ENCODE results near the gene LRFN4.

The LRFN4 gene

DNA sequence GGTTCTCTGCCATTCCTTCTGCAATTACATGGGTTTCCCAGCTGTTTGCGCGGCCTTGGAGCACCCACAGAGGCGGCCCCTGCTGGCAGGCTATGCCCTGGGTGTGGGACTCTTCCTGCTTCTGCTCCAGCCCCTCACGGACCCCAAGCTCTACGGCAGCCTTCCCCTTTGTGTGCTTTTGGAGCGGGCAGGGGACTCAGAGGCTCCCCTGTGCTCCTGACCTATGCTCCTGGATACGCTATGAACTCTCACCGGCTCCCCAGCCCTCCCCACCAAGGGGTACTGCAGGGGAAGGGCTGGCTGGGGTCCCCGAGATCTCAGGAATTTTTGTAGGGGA is 11.0 kb upstream of the LRFN4 start:
- no peak for DNase-seq

DNA sequence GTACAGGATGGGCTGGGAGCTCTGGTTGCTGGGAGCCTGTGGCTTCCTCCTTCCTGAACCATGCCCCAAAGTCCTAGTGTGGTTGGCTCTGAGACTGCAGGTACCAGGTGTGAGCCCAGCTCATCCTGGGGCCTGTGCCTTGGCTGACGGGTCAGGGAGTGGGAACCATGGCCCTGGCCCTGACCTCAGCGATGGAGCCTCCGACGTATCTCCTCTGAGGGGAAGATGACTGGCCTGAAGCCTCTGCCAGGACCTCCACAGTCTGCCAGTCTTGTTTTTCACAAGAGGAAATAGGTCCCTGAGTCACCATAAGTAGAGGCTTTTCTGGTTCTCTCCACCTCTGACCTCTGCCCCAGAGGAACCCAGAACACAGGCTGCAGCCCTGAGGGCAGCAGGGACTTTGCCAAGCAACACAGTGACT is 10.2 kb upstream of the LRFN4 start:
- no peak for DNase-seq

DNA sequence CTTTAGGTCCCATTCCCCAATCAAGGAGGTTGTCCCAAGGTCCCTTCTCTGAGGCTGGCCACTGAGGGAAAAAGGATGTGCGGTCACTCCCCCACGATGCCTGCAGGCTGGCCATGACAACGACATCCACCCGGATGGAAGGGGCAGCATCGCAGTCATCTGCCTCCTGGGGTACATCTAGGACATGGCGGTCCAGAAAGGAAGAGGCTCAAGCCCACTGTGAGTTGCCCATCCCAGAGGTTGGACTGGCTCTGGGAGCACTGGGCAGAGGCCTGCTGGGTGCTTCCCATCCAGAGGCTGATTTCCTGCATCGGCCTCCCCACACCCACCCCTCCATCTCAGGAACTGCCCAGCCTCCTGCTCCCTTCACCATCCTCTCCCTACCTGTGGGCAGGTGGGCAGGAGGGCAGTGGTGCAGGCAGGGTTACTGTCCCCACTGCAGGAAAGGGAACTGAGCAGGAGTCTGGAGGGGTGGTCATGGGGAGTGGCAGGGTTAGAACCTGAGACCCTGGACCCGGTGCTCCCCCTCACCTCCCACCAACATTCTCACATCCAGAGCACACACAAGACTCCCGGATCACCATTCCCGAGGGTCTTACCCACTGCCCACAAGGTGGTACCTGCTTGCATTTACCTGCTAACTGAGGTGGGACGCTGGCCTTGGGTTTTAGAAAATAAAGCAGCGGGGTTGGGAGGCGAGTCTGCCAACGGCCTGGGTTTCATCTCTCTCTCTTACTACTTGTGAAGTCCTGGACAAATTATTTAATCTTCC is 9.2 kb upstream of the LRFN4 start:
- no peak for DNase-seq

DNA sequence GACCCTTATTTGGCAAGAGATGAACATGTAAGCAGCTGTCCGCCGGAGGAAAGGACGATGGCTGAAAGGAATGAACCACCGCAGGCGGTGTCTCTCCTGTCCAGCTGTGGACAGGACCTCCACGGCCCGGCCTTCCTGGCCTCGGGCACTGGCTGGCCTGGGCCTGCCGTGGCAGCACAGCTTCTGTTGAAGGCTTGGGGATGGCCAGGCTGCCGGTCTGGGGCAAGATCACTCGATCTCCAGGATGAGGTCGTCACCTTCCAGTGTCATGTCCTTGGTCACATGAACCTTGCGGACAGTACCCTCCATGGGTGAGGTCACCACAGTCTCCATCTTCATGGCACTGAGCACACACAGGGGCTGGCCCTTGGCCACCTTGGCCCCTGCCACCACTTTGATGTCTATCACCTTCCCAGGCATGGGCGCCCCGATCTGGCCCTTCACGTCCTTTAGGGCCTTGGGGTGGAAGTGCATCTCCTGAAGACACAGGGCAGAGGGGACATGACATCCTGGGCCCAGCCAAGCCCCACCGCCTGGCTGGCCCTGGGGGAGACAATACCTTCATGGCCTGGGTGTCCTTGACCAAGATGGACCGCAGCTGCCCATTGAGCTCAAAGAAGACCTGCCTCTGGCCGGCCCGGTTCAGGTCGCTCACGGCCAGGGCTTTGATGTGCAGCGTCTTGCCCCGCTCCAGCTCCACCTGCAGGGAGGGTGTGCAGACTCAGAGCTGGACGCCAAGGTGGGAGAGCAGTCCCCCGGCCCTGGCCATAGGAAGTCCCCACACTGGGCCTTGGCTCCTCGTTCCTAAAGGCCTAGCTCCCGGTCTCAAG is 8.0 kb upstream of the LRFN4 start:
- no peak for DNase-seq

DNA sequence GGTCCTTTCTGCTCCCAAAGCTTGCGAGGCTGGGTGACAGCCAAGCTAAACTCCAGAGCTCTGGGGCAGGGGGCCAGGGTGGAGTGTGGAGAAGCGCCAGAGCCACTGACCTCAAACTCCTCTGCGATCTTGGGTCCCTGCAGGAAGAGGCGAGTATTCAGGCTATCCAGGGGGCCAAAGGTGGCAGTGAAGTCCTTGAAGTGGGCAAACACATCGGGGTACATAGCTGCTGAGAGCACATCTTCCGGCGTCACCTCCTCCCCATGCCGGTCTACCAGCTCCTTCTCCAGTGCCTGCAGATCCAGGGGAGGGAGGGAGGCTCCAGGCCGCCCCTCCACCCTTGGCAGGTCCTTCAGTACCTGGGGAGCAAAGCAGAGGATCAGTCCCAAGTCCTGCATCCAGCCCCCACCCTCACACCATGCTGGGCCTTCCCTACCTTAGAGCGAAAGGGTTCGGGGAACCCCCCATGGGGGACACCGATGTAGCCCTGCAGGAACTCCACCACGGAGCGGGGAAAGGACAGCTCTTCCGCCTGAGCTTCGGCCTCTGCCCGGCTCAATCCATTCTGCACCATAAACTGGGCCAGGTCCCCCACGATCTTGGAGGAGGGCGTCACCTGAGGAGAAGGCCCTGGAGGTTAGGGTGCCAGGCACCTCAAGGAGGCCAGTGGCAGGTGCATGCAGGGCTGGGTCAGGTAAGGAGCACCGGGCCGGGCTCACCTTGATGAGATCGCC is 7.2 kb upstream of the LRFN4 start:
- DNase-seq = no peak

DNA sequence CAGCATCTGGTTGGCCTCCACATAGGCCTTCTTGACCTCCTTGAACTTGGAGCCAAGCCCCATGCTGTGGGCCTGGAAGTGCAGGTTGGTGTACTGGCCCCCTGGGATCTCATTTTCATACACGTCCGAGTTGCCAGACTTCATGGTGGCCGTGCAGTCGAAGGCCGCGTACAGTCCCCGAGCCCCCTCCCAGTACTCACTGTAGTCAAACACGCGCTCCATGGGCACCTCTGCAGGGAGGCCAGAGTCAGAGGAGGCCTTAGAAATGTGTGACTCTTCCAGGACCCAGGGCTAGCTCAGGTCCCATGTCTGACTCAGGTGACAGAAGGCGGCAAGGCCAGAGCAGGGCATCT is 6.7 kb upstream of the LRFN4 start:
- no peak for DNase-seq

DNA sequence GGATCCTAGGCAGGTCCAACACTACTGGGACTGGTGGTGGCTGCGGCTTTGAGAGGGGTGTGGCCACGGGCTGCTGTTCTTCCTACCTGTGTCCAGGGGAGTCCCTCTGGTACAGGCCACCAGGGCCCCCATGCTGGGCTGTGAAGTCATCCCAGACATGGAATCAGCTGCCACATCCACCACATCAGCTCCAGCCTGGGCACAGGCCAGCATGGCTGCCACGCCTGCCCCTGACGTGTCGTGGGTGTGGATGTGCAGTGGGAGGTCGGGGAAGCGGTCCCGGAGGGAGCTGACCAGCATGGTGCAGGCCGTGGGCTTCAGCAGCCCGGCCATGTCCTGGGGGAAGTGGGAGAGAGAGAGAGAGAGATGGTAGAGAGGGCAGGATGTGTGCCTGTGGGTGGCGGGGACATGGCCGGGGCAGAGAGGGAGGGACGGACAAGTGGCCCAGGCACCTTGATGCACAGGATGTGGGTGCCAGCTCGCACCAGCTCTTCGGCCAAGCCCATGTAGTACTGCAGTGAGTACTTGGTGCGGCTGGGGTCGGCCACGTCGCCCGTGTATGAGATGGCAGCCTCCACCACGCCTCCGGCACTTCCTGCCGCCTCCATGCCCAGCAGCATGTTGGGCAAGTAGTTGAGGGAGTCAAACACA is 6.2 kb upstream of the LRFN4 start:
- DNase-seq = no peak

DNA sequence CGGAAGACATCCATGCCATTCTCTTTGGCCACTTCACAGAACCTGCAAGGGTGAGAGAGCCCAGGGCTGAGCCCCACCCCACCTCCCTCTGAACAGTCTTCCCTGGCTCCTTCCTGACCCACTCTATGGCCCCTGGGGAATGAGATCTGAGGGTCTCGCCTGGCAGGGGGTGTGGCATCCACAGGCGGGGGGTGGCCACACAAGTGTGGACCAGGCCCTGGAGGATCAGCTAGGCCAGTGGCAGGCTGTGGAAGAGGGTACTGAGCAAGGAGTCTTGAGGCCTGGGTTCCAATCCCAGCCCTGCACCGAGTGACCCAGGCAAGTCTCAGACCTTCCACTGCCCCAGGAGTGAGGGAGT is 5.6 kb upstream of the LRFN4 start:
- no peak for DNase-seq

DNA sequence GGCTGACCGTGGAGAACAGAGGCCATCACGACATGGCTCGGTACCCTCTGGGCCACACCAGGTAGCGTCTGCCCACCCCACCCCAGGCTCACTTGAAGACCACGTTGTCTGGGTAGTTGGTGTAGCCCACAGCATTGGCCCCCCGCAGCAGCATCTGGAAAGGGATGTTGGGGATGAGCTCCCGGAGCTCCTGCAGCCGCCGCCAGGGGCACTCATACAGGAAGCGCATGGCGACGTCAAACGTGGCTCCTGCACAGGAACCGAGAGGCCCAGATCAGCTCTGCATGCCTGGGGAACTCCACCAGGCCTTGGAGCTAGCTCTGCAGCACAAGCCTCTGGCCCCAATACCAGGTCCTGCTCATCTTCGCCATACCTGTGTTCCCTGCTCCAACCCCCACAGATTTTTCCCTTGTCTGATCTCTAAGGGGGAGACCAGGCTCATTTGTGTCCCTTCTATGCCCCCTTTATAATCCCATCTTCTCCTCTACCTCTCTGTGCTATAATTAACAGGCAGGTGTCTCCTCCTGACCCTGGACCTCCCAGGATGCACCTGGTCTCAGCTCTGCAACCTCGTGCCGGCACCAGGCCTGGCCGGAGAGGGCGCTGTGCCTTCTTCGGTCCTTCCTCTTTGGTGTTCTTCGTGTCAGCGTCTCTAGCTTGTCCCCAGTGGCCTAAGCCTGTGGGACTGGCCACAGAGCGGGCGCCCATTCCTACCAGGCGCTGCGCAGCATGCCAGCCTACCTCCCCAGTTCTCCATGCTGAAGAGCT is 5.0 kb upstream of the LRFN4 start:
- no peak for DNase-seq

DNA sequence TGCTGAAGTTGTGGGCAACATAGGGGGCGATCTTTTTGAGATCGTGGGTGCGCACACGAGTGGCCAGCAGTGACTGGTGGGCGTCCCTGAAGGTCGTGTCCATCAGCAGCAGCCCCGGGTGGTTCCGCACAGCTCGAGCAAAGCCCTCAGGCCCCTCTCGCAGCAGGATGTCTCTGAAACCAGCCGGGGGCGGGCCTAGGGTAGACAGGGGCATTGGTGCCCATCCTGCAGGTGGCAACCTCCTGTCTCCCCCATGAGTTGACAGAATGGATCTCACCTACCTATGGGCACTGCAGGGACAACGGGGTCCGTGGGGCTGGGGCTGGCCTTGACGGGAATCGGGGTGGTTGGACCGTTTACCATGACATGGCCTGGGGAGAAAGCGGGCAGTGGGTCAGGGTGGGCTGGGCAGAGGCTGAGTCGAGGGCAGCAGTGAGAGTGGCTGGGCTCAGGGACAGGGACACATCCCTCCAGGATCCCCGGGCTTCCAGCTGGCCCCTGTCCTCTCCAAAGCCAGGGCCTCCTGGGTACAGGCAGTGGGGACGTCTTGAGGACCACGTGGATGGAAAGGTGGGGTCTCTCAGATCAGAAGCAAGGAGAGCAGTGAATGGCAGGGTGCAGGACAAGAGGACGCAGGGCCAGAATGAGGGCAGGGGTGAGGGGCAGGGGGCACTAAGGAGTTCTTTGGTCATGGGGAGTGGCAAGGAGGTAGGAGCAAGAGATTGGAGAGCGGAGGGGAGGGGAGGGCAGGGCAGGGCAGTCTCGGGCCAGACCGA is 4.2 kb upstream of the LRFN4 start:
- no peak for DNase-seq

DNA sequence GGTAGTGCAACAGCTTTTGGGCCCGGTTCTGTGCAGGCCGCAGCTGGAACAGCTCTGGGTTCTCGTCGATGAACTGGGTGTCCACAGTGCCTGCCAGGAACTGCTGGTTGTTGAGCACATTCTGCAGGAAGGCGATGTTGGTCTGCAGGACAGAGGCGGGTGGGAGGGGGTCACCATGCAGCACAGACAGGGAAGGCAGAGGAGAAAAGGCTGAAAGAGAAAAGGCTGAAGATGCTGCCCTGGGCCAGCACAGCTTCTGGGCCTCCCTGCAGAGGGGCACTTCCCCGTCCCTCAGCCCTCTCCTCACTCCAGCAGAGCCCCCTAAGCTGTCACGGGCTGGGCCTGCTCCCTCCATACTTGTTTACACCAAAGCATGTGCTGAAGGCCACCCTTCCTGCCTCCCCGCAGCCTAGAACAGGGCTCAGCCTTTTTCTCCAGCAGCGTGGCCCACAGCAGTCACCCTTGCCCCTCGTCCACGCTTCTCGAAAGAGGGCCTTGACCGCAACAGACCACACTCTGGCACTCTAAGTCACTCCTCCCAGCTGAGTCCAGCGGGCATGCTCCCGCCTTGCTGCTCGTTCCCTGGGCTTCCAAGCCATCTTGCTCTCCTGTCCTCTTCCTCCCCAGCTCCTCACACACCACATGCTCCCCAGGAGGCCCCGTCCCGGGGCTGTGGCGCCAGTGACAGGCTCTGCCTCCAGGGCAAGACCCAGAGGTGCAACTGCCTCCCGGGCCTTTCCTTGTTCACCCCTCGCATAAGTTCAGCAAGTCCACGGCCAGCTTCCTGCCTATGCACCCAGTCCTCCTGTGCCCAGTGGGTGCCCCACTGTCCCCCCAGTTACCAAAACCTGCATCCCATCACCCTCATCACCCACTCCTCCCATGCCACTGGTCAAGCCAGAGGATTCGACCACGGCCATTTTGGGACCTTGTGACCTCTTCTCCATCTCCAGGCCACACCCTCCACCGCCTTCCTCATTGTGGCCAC is 3.3 kb upstream of the LRFN4 start:
- no peak for DNase-seq

DNA sequence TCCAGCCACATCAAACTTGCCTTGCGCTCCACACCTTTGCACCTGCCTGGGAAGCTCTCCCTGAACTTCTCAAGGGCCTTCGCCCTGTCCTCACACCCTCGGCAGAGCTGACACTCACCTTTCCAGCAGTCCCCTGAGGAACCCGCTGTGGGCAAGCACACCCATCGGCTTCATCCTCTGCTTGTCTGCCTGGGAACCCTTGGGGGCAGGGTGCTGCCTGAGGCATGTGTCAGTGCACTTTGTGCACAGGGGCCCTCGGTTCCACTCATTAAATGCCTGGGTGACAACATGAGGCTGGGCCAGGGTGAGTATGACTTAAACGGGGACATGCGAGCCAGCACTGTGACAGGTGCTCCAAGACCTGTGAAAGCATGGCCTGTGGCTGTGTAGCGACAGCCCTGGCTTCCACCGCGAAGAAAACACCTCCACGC is 2.6 kb upstream of the LRFN4 start:
- DNase-seq = no peak

DNA sequence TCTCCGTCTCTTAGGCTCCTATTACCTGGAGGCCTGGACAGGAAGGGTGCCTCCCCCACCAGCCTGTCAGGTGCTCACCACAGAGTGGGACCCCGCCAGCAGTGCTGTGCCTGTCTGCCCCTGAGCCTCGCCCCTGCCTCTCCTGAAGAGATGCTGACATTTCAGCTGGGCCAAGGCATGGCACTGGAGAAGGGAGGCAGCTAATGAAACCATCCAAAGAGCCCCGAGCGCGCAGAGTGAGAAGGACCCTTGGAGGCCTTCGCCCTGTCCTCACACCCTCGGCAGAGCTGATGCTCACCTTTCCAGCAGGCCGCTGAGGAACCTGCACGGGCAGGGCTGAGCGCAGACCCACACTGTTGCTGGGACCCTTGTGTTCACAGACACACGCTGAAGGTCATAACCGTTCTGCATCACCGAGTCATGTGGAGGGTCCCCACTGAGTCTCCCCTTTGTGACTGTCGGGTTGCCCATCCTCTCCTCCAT is 2.1 kb upstream of the LRFN4 start:
- no peak for DNase-seq

DNA sequence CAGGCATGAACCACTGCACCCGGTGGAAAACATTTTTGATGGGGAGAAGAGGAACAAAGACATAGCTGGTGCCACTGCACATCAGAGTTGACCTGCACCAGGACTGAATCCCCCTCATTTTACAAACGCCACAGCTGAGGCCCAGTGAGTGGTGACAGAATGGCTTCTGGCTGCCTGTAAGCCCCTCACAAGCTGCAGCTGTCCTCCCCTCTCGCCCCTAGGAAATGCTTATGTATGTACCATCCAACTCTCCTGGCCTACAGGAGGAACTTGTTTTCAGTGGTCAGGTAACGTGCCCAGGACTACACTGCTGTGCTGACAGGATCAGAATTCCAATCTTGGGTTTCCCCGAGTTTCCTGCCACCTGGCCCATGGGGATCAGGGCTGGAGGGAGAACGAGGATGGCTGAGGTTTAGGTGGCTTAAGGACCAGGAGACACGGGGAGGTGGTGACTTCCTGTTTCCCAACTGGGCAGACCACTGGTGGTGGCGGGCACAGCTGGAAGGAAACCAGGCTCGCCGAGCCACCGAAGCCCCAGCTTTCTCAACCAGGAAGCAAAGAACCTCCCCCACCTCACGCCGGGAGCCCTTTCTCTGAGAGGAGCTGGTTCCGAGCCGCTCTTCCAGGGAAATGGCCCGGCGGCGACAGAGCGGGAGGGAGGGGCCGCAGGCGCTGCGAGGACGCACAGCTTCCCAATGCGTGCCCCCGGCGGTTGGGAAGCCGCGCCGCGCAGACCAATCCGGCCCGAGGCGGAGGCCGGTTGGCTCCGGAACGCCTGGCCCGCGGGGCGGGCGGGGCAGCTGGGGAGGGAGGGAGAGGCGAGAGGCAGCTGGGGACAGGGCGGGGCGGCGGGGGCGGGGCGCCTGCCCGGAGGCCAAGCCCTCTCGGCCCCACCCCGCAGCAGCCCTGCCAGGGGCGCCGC is 1.0 kb upstream of the LRFN4 start:
- DNase-seq = peak; percentile 80

DNA sequence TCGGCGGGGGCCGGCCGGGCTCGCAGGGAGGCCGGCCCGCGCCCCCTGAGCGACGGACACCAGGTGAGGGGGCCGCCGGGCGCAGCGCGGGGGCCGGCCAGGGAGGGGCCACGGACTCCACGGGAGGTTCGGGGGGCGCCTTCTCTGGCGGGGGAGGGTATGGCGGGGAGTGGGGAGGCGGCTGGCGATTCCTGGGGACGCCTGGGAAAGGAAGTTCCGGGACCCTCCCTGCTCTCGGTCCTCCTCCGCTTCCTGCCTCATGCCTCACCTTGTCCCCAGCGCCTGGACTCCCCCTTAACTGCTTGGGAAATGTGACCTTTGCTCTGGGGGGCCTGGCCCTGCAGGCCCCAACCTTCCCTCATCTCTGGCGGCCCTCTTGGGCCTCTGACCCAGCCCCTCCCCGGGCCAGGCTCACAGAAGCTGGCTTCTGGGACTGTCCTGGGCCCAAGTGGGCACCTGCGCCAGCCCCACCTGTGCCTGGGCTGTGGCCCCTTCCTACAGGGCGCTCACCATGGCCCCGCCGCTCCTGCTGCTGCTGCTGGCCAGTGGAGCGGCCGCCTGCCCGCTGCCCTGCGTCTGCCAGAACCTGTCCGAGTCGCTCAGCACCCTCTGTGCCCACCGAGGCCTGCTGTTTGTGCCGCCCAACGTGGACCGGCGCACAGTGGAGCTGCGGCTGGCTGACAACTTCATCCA is 516 bp downstream of the LRFN4 start:
- no peak for DNase-seq

DNA sequence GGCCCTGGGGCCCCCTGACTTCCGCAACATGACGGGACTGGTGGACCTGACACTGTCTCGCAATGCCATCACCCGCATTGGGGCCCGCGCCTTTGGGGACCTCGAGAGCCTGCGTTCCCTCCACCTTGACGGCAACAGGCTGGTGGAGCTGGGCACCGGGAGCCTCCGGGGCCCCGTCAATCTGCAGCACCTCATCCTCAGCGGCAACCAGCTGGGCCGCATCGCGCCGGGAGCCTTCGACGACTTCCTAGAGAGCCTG is 992 bp downstream of the LRFN4 start:
- DNase-seq = no peak

DNA sequence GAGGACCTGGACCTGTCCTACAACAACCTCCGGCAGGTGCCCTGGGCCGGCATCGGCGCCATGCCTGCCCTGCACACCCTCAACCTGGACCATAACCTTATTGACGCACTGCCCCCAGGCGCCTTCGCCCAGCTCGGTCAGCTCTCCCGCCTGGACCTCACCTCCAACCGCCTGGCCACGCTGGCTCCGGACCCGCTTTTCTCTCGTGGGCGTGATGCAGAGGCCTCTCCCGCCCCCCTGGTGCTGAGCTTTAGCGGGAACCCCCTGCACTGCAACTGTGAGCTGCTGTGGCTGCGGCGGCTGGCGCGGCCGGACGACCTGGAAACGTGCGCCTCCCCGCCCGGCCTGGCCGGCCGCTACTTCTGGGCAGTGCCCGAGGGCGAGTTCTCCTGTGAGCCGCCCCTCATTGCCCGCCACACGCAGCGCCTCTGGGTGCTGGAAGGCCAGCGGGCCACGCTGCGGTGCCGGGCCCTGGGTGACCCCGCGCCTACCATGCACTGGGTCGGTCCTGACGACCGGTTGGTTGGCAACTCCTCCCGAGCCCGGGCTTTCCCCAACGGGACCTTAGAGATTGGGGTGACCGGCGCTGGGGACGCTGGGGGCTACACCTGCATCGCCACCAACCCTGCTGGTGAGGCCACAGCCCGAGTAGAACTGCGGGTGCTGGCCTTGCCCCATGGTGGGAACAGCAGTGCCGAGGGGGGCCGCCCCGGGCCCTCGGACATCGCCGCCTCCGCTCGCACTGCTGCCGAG is 1.5 kb downstream of the LRFN4 start:
- DNase-seq = no peak
